GM19463 (cell line): ENCODE data around the gene SCG3.

Source experiments
- ATAC-seq: cut with Tn5 transposase; IDR thresholded peaks from one replicate; pipeline ENCODE4 v1.9.1; 2021; ENCODE audit warnings: mild to moderate bottlenecking, moderate library complexity; ENCODE audit not compliant: unreplicated experiment

Gene SCG3

GRCh38 chr15:51677452-51677851 is 3.9 kb upstream of the SCG3 start:
- no peak for ATAC-seq

- ATAC-seq, result no peak
These were observed 3.2 kb upstream of the SCG3 start for GRCh38 chr15:51678096-51678495.

- no peak for ATAC-seq
These were observed 982 bp upstream of the SCG3 start for GRCh38 chr15:51680321-51680720.

DNA sequence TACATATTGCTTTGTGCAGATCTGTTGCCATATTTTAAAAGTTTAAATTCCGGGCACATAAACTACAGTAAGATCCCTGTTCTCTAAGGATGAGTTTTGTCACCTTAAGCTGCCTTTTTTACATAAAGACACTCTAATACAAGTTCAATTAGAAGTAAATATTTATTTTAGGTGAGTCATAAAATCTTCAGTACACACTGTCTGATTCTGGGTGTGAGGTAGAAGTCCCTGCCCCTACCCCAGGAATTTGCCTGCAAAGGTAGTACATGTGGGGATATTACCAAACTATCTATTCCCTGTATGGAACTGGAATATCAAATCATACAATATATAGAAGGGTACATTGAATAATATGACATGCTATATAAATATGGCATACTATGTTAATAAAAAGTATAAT is 6.3 kb downstream of the SCG3 start:
- no peak for ATAC-seq

DNA sequence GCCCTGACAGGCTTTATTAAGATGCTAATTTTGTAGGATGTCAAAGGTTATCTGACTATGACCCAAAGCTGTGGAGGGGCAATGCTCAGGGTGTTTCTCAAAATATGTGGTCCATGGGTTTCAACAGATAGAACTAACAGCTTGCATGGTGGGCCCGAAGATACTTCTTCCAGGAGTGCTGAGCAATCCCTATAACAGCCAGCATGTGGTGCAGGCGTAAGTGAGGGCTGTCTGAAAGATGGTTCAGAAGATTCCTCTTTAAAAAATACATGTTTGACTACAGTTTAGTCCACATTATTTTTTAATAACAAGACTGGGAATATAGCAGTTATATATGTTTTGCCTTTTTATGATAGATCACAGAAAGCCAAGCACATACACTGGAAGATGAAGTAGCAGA is 7.6 kb downstream of the SCG3 start:
- ATAC-seq, result no peak

DNA sequence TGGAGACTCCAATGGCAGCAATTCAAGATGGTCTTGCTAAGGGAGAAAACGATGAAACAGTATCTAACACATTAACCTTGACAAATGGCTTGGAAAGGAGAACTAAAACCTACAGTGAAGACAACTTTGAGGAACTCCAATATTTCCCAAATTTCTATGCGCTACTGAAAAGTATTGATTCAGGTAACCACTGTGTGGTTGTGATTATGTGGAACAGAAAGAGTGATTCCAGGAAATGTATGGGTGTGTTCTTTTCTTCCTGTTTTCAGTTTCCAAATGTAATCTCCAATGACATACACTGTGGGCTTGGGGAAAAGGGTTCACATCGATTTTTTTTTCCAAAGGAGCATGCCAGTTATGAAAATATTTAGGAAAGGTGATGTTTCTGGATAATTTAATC is 10.9 kb downstream of the SCG3 start:
- ATAC-seq, result no peak

GRCh38 chr15:51696566-51696965 is 15.3 kb downstream of the SCG3 start:
- ATAC-seq, result no peak

DNA sequence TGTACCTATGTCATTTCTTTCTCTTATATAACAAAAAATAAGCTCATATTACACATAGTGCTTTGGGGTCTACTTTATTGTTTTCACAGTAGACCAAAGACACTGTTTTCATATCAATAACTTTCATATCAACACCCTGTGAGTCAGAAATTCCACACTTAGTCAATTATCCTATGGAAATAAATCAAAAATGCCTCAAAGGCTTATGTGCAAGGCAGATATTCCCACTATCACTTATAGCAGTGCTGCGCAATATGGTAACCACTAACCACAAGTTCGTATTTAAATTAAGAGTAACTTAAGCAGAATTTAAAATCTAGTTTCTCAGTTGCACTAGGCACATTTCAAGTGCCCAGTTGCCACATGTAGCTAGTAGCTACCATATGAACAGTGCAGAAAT is 15.9 kb downstream of the SCG3 start:
- no peak for ATAC-seq

- ATAC-seq, result no peak
These were observed 18.1 kb downstream of the SCG3 start for GRCh38 chr15:51699373-51699772.

DNA sequence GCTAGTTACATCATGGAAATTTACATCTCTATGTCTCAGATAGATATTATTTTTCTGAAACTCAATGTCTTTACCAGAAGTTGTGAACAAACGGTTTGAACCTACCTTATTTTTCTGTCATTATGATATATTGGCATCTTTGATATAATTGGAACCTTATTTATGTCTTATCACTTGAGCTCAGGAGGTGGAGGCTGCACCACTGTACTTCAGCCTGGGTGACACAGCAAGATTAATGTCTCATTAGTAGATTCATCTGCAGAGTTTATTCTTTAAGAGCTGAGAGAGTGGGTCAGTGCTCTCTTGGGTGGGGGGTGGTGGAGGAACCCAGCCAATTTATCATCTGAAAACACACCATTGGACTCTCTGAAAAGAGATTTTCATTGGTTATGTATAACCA is 21.4 kb downstream of the SCG3 start:
- no peak for ATAC-seq

DNA sequence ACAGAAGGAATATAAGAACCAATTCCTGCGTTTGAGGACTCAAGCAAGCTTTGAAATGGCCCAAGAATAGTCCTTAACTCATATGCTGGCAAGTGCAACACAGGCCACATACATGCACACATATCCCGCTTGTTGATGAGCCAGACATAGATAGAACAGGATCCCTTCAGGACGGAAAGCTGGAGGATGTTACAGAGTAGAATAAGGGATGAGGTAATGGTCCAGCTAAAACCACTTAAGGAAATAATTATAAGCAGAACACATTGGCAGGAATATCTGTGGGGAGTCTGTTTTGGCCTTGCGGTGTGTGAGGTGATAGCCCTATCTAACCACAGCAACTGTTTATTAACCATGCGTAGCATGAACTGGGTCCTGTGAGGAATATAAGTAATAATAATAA is 25.0 kb downstream of the SCG3 start:
- no peak for ATAC-seq

DNA sequence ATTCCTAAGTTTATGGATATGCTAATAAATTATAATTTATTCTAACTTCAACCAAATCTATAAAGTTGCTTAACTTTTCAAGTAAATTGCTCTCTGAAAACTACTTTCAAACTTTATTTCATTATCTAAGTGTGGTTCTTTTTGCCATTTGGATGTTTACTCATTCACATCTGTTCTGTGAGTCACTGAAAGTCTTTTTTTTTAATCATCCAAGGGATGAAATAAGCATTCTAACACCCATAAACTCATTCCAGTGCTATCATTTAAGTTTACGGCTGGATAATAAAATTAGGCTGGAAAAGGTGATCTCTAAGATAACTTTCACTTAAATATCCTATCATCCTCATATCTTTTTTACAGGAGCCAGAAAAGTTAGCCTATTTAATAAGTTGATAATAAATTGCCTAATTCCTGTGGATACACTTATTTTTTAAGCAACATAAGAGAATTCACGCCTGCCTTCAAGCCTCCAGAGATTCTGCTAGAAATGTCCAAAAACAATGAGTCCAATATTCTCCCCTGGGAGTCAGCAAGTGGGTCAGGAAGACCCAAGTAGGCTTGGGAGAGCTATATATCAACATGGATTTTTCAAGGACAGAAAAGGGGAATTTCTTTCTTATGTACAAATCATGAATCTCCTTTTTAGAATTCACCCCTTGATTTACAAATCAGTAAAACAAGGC is 25.8 kb downstream of the SCG3 start:
- ATAC-seq, result no peak

DNA sequence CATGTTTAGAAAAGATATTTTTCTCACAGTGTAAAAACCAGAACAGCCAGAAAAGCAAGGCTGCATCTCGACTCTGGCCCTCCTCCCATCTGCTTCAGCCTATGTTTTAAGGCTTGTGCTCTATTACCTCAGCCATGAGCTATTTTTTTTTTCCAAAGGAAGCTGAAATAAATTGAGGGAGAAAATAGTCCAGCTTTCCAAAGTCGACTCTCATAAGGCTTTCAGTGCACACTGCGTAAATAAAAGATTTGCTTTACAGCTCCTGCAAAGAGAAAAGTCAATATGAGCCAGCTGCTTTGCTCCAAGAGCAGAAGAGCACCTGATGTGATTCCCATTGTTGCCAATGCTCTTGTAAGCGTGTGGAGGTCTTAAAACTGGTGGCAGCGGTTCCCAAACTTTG is 26.7 kb downstream of the SCG3 start:
- no peak for ATAC-seq

DNA sequence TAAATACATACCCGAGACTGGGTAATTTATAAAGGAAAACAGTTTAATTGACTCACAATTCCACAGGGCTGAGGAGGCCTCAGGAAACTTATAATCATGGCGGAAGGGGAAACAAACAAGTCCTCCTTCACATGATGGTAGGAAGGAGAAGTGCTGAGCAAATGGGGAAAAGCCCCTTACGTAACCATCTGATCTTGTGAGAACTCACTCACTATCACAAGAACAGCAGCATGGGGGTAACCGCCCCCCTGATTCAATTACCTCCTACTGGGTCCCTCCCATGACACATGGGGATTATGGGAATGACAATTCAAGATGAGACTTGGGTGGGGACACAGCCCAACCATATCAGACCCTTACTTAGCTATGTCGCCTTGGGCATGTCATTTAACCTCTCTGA is 27.7 kb downstream of the SCG3 start:
- no peak for ATAC-seq

DNA sequence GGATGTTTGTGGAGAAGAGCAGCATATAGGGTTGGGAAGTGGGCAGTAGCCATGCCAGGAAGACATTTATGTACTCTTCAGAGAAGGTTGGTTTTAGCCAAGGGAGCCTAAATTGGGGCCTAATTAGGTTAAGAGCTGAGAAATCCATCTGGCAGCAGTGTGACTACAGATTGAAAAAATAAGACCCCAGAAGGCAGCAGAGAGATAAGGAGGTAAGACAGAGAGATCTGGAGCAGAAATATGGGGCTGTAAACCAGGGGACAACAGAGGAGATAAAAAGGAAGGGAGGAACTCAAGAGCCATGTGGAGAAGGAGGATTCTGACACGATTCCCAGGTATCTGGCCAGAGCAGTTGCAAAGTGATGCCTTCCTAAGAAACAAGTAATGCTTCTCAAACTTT is 32.9 kb downstream of the SCG3 start:
- no peak for ATAC-seq

GRCh38 chr15:51714911-51715310 is 33.6 kb downstream of the SCG3 start:
- no peak for ATAC-seq

GRCh38 chr15:51718219-51718618 is 36.9 kb downstream of the SCG3 start:
- ATAC-seq, result no peak

GRCh38 chr15:51718746-51719145 is 37.4 kb downstream of the SCG3 start:
- ATAC-seq, result no peak

- no peak for ATAC-seq
These were observed 39.1 kb downstream of the SCG3 start for GRCh38 chr15:51720201-51720995.

- no peak for ATAC-seq
These were observed 40.1 kb downstream of the SCG3 start for GRCh38 chr15:51721199-51721960.

DNA sequence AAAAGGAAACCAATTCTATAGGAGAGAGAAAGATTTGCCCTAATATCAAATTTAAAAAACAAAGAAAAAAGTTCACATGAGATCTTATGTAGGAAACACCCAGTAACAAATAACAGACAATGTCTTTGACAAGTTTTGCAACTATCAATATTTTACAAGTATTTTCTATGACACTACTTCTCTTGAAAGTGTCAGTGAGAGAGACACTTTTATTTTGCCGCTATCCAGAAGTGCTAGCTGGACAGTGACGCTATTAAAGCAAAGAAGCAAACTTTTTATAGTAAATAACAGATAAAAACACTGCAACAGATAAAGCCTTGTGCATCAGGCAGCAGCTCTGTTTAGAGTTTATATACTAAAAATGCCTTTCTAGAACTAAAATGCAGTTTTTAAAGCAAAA is 42.9 kb downstream of the SCG3 start:
- no peak for ATAC-seq

GRCh38 chr15:51724673-51725072 is 43.4 kb downstream of the SCG3 start:
- ATAC-seq, result no peak
